SKM-1 (cell line): Measurements from ENCODE around the gene HRH1.
A peak's percentile ranks its signal among the peaks of the same experiment; 100 is the strongest.
"Not testable (repeated sequence)": the region's sequence is repeated elsewhere in the genome, so short reads cannot be mapped to it uniquely, and the experiment has no call there.

Experiments
- DNase-seq: peaks from one replicate; lab custom pipeline; 2025; ENCODE audit not compliant: unreplicated experiment; lab: John Stamatoyannopoulos, UW

Gene HRH1

DNA sequence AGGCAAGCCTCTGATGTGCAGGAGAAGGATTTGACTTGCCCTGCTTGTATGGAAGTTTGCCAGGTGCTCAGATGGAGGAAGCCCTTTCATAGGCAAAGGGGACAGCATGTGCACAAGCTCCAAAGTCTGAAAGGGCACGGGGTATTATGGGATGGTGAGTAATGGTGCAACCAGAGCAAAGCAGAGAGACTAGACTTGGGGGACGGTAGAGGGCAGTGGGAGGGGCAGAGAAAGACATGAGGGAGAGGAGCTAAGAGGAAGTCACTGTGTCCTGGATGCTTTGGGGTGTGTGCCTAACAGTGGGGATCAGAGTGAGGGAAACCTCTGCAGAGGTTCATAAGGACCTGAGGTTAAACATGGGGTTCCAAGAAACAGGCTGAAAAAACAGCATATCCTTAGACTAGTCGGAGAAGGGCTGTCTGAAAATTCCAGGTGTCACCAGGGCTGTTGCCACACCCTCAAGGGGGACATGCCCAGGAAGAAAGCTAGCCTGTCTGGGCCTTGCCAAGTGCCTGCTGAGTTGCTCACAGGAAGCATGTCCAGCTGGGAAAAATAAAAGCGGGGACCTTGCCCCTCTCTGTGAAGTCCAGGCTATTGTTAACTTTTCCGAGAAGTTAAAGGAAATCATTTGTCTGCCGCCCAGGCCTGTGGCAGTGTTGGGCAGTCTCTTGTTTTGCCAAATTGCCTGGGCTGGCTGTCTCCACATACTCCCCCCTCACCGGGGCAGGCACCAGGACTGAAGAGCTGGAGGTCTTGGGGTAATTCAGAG lies 47.1 kb downstream of the HRH1 start:
- peak; percentile 64 for DNase-seq

DNA sequence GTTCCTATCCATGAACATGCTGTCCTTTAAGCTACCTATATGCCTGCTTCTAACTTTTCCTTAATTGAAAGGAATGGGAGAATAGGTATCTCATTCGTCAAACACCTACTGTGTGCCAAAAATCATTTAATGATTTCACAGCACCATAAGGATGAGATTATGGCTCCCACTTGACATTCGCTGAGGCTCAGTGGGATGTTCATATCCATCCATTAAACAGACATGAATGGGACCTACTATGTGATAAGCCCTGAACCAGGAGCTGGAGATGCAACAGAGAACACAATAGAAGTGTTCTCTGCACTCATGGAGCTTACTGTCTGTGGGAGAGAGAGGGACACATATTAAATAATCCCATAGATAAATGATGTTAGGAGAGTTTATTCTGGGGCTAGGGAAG lies 49.7 kb downstream of the HRH1 start:
- DNase-seq: no peak

DNA sequence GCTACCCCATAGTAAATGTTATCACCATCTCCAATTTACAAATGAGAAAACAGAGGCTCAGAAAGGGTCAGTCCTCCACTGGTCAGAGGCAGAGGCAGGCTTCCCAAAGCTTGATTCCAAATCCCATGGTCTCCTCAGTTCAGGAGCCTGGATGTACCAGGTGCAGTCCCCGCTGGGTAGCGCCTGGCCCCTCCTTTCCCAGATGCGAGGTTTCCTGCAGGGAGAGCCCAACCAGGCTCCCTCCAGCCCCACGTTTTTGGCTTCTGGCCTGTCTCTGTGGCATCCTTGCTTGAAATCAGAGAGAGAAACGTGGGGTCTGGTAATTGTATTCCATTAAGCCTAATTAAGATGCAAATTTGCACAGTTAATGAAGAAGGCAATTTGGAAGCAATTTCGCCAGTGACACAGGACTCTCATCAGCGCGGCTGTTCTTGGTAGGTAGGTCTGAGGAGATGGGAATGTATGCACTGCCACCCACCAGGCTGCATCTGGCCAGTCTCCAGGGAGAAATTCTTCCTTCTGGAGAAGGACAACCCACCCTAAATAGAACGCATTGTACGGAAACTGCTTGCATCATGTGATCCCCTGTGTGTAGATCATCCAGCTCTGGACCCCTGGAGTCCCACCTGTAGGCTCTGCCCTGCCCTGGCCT lies 50.5 kb downstream of the HRH1 start:
- no peak for DNase-seq

DNA sequence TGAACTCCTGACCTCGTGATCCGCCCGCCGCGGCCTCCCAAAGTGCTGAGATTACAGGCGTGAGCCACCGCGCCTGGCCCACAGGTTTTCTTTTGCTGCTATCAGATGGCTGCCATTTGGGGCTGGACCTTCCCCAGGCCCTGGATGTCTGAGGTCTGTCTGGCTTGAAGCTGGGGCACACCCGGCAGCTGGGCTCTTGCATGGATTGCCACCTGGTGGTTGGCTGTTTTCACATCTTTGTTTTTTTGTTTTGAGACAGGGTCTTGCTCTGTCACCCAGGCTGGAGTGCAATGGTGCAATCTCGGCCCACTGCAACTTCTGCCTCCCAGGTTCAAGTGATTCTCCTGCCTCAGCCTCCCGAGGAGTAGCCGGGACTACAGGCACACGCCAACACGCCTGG lies 51.6 kb downstream of the HRH1 start:
- DNase-seq: not testable (repeated sequence)

DNA sequence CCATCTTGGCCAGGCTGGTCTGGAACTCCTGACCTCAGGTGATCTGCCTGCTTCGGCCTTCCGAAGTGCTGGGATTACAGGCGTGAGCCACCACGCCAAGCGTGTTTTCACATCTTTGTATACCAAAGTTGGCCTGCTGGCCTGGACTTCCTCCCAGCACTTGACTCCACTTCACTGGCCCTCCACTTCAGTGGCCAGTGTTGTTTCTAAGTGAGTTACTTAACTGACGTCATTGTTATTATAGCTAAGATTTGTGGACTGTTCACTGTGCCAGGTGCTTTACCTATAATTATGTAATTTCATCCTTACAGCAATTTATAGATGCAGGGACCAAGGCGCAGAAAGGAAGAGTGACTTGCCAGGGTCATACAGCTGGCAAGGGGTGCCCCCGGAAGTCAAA lies 52.0 kb downstream of the HRH1 start:
- DNase-seq: no peak

DNA sequence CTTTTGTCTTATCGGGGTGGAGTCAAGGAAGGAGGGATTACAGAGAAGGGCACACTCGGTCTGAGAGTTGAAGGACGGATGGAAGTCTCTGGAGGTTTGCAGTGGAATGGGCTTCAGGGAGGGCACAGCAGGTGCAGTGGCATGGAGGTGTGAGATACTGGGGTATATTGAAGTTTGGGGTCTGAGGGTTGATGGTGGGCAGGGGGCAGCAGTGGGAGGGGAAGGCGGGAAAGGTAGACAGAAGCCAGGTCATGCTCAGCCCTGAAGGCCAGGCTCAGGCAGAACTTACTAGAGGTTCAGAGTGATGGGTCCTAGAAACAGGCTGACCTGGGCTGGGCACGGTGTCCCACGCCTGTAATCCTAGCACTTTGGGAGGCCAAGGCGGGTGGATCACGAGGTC lies 52.7 kb downstream of the HRH1 start:
- no peak for DNase-seq

DNA sequence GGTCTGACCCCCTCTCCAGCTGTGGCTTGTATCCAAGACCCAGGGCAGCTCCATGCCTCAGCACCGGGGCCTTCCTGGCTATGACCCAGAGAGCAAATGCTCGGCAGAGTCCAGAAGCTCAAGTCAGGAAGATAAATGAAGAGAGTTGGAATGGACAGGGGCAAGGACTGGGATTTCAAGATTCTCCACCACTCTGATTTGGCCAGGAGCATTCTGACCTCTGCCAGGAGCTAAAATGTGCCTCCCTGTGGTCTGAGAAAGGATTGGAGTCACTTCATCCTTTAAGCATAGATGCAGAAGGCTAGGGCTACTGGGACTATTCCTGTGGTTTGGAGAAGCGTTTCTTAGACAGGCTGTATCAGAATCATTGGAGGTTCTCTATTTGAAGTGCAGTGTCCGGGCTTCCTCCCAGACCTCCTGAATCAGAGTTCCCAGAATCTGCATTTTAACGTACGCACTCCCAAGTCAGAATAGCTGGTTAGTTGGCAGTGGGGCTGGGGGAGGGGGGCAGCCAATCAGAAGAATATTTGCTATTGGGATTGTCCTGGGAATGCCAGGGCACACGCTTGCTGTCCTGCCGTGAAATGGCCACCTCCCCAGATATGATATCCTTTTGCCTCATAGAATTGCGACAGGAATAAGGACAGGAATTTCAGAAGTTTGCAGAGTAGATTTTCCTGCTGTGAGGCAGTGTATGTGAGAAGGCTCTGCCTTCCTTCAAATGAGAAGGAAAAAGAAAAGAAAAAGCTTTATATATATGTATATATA lies 57.4 kb downstream of the HRH1 start:
- DNase-seq: no peak

DNA sequence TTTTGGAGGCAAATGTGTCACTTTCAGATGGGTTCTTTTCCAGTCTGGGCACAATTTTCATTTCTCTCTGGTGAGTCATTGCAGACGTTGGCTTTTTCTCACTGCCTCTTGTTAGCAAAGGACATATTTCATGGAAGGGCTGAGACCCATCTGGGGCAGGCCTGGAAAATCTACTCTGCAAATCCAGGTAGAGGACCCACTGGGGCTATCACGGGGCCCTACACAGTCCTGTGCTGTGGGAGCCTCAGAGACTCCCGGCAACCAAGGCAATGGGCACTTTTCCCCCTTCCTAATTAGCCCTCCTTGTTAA lies 58.0 kb downstream of the HRH1 start:
- DNase-seq: no peak

DNA sequence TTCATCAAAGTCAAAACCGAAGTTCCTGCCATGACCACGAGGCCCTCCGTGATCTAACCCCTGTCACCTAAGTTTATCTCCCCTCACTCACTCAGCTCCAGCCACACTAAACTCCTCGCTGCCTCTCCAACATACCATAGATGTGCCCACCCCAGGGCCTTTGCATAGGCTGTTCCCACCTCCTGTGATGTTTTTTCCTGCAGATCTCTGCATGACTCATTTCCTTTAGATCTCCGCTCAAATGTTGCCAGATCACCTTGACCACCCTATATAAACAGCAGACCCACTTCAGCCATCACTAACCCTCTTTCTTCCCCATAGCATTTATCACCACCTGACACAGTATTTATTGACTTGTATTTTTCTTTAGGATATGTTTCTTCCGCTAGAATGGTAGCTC lies 58.5 kb downstream of the HRH1 start:
- DNase-seq: no peak

DNA sequence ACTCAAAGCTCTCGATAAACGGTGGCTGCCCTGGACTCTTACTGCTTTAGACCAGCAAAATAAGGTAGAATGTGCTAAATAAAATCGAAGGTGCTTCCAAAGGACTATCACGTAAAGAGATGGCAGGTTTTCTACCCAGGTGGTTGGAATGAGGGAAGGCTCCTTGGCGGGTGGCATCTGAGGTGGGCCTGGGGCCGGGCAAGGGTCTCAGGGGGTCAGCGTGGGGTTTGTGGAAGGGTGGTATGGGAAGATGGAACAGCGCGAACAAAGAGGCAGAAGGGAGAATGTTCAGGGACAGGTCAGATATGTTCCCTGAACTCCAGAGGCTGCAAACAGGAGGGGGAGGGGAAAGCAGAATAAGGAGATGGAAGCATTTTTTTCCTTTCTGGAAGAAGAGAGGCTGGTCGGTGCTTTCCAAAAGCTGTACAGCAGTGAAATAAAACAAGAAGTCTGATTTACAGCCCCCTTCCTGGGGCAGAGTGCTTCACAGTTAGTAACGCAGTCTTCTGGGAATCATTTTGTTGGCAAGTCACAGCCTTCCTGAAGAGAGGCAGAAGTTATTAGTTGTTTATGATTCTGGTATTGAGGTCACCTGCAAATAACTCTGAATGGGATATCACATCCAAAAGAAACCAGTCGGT lies 59.6 kb downstream of the HRH1 start:
- no peak for DNase-seq

DNA sequence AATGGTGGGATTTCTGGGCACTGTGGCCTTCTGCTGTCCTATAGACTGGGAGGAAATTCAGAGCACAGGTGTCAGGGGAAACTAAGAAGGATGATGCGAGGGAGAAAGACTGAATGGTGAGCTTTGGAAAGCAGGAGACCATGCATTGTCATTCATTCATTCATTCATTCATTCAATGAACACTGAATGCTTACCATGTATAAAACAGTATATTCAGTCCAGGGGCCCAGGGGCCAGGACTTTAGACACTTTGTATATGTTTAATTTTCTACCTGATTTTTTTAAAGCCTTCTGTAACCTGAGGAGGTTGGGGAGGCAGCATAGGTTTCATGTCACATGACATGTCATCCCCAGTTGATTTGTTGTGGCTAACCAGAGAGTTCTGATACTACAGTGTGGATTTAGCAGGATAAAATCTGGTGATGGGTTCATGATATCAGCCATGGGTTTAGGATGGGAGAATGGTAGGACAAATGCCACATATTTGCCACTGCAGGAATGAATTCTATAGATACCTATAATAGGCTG lies 60.2 kb downstream of the HRH1 start:
- DNase-seq: no peak

DNA sequence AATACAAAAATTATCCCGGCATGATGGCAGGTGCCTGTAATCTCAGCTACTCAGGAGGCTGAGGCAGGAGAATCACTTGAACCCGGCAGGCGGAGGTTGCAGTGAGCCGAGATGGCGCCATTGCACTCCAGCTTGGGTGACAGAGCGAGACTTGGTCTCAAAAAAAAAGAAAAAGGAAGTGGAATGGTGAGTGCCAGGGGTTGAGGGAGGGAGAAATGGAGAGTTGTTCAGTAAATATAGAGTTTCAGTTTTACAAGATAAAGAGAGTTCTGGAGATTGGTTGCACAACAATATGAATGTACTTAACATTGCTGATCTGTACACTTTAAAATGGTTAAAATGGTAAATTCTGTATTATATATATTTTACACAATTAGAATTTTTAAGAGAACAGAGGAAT lies 63.1 kb downstream of the HRH1 start:
- DNase-seq: not testable (repeated sequence)

DNA sequence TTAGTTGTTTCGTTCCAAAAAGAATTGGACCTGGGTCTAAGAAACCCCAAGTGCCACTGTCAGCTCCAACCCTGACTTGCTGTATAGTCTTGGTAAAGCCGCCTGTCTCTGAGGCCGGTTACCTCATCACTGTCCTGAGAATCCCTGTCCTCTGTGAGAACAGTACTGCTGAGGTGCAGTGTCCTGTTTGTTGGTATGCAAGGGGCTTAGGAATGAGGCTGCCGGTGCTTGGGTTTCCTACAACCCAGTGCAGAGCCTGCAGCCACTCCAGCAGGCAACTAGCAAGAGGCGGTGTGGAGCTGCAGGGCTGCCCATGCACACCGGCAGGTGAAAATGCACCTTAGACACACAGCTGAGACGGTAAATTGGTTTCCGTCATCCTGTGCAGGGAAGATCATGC lies 65.9 kb downstream of the HRH1 start:
- no peak for DNase-seq

DNA sequence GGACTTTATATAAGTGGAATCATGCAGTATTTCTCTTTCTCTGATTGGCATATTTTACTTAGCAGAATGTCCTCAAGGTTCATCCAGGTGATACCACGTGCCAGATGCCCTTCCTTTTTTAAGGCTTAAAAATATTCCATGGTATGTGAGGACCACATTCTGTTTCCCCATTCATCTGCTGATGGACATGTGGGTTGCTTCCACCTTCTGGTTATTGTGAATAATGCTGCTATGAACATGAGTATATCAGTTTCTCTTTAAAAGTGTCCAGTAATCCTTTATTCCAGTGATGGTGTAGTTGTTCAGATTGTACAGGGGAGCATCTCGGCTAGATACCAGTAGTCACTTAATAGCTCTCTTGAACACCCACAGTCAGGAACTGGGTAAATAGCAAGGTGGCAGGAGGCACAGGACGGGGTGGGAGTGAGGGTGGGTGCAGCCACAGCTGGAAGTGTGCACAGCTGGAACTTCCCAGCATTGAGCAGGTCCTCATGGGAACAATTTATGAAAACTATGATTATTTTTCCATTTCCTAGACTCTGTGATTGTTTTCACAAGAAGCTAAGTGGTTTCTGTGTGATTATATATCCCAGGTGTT lies 67.6 kb downstream of the HRH1 start:
- DNase-seq: no peak

DNA sequence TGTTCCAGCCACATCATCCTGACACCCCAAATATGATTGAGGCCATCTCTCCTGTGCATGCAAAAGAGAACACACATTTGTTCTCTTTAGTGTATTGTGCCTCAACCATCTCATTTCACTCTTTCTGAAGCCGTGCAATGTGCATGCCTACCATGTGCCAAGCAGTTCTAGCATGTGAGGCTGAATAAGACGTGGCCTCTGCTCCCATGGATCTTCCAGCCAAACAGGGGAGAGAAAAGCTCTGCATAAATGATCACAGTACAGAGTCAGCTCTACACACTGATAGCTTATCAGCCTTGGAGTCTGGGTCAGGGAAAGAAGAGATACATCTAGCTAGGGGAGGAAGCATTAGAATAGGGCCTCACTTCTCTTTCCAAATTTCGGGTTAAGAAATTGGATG lies 69.7 kb downstream of the HRH1 start:
- DNase-seq: no peak

DNA sequence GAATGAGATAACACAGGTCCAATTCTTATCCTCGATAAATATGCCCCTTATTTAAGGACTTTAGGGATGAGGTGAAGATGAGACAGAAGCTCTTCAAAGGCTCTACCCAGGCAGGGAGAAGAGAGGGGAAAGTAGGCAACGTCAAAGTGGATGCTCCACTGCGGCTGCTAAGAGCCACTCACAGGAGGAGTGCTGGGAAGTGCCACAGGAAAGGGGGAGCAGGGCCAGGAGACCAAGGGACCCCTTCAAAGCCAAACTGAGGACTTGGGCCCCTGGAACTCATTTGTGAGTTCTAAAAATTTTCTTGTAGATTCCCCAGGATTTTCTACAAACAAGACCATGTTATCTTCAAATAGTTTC lies 70.6 kb downstream of the HRH1 start:
- DNase-seq: no peak

DNA sequence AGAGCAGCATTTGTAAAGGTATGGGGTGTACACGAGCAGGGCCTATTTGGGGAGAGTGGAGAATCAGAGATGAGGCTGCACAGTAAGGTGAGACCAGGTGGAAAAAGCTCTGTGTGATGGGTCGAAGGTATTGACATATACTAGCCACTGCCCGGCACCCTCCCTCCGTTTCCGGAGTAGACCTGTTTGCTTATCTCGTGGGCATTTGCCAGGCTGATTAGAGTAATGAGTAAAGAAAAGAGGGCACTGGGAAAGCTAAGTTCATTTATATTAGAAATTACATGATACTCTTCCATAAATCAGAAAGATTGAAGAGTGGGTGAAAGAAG lies 71.7 kb downstream of the HRH1 start:
- DNase-seq: no peak

DNA sequence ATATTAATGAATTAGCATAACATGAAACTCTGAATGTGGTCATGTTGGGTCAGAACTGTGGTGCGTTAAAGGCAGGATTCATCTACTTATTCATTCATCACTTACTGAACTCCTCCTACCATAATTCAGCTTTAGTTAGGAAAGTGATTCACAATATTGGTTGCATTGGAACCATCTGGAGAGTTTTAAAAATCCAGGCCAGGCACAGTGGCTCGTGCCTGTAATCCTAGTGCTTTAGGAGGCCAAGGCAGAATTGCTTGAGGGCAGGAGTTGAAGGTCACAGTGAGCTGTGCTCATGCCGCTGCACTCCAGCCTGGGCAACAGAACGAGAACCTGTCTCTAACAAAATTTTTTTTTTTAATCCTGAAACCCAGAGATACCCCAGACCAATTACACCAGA lies 73.7 kb downstream of the HRH1 start:
- DNase-seq: no peak

DNA sequence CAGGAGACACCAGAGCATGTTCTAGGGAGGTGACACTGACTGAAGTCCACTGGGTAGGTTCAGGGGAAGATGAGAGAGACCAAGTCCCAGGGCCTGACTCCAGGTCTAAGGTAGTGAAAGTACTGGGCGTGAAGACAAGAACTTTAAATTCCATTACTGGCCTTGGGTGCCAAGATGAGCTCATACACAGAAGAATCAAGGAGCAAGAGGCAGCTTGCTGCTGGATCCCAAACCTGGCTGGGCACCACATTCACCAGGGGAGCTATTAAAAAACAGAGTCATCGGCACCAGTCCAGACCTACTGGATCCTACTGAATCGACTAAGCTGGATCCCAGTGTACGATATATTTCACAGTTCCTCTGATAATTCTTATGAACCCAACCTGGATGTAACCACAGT lies 75.8 kb downstream of the HRH1 start:
- DNase-seq: no peak

DNA sequence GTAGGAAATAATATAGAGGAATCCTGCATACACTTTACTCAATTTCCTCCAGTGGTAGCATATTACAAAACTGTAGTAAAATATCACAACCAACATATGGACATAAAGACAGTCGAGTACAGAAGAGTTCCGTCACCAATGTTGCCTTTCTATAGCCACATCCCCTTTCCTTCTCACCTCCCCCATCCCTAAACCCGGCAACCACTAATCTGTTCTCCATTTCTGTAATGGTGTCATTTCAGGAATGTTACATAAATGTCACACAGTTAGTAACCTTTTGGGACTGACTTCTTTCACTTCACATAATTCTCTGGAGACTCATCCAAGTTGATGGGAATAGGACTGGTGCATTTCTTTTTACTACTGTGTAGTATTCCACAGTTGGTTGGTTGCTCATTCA lies 76.5 kb downstream of the HRH1 start:
- no peak for DNase-seq

DNA sequence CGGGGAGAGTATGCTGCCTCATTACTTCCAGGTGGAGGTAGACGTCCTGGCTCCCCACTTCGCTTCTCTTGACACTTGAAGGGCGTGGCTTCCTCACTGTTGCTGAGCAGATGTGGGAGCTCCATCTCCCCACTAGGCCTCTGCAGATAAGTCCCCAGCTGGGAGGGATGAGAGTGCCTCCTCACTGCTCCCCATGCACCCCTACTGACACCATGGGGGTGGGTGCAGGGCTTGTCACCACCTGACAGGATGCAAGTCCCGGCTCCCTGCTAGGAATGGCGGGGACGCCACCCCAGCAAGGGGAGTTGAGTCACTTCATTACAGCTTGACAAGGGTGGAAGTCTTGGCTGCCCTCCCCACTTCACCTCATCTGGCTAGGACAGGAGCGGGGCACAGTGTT lies 81.1 kb downstream of the HRH1 start:
- no peak for DNase-seq
